ENCODE measurements around the gene MRPL38.
"Not testable (repeated sequence)": the region's sequence is repeated elsewhere in the genome, so short reads cannot be mapped to it uniquely, and the experiment has no call there.

MRPL38 gene

DNA sequence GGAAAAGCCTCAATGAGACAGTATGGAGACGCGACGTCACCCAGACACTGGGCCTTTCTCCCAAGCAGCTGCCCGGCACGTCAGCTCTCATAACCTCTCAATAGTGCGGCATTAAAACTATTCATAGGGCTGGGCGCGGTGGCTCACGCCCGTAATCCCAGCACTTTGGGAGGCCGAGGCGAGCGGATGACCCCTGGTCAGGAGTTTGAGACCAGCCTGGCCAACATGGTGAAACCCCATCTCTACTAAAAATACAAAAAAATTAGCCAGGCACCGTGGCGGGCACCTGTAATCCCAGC, 53.0 kb downstream of the MRPL38 start:
- DNase-seq = not testable (repeated sequence)

DNA sequence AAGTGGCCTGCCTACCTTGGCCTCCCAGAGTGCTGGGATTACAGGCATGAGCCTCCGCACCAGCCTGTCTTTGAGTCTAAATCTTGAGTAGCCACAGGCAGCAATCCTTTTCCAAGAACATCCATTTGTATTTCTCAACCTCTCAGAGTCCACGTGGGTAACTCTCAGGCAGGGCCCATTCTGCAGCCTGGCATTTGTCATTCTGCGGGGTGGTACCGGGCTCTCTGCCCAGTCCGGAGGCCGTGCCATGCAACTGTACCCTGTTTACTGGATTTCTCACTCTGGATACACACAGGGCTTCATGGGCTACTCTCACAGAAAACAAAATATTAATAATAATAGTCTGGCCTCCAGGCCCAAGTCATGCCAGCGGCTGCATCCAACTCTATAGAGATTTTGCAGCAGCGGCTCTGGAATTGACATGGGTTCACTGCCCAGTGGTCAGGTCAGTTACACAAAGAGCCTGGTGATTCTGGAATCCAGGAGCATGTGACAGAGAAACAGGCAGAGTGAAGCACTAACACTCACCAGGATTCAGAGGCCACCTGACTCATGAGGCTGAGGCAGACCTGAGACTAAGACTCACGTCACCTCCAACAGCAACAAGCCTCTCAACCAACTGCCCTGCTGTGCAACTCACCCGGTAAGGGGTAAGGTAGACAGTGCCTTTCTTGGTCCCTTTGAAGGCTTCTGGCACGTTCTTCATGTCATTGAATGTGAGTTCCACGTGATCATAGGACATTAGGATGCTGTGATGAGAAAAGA, 53.6 kb downstream of the MRPL38 start:
- no peak for DNase-seq

DNA sequence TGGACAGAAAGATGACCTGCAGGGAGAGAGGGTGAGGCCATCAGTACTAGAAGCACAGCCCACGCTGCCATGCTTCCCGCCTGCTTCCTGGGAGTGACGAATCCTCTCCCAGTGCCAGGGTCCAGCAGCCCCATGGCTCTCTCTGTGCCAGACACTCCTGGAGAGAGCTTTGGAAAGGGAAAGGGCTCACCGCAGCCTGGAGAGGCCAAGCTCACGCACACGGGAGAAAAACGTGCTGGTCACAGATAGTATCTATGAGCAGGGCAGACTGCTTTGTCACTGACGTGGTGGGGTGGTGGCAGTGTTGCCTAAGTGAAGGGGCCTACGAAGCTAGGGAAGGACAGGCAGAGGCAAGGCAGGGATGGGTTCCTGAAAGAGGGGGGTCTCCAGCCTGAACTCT, 55.0 kb downstream of the MRPL38 start:
- DNase-seq = no peak

DNA sequence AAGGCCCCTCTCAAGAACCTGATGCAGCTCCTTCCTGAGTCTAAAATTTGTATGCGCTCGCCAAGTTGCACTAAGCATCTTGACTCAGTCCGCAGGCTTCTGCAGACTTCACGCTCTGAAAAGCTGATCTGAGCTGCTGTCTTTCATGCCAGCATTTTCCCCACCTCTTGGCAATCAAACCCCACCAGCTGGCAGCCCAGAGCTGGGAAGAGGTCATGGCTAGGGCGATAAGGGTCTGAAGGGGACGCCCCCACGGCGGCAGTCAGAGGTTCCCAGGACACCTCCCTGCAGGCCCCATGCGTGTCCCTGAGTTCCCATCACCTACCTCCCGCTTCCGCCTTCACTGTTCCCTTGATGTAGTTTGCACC, 55.4 kb downstream of the MRPL38 start:
- DNase-seq = no peak

All from T-helper 1 cell (primary cell).